ENCODE results near the gene FOXP1. TPM values are rescaled to one million over a fixed set of nuclear protein-coding genes. Genes with fewer than 3 reads are reported as not detected.

FOXP1 gene
- total RNA-seq, 4 donors from 2014 or later: 49.8 to 157 (median 71.9) TPM

DNA sequence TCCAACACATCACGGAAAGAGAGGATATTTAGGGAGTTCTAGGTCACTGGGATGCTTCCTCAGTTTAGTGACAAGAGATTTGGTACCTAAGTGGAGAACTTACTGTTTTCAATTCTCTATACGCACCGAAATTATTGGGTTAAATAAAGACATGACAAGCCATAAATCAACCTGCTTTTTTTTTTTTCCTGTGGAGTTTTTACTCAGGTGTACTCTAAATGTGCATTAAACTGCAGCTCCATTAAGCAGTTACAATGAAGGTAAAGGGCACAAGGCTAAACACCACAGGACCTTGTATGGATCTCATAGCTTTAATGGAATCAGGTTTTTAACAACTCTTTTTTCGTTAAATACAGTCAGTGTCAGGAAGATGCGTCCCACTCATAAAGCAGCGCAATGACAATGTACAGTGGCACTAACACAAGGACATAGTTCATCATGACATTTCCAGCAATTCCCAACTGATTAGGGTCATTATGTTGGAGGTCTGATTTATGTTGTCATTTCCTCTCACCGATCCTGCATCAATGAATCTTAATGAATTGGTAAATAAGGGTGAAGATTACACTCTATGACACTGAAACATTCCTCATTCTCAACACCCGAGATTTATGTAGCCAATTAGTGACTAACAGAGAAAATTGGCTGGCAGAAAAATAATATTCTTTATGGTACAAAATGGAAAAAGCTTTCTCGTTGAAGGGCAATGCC lies 355.2 kb downstream of the FOXP1 start:
- H3K9me3 ChIP-seq: no peaks in the 10 kb centered on the region
- H3K36me3 ChIP-seq: no peaks in the 10 kb centered on the region
- H3K27me3 ChIP-seq: no peaks in the 10 kb centered on the region
- no peak overlapping the region for H3K4me3 ChIP-seq
- H3K4me1 ChIP-seq: peaks cover 13% of the 10 kb centered on the region
- no peak overlapping the region for H3K27ac ChIP-seq
- TF ChIP-seq EP300 (IDR thresholded peaks at IDR 0.05) (no peak), POLR2A (IDR thresholded peaks at IDR 0.05) (no peak), POLR2AphosphoS5 (IDR thresholded peaks at IDR 0.05) (no peak), CTCF (IDR thresholded peaks at IDR 0.05) (no peak)
- no peak for DNase-seq (ENCODE audit: low spot score in 2 of 2)
- WGBS: 78% methylated on average over 9 of the region's 9 CpGs

- no peak for DNase-seq (ENCODE audit: low spot score in 2 of 2)
- H3K36me3 ChIP-seq: no peaks in the 10 kb centered on the region
- no peaks in the 10 kb centered on the region for H3K27me3 ChIP-seq
- TF ChIP-seq POLR2AphosphoS5 (IDR thresholded peaks at IDR 0.05) (no peak), CTCF (IDR thresholded peaks at IDR 0.05) (no peak), EP300 (IDR thresholded peaks at IDR 0.05) (no peak), POLR2A (IDR thresholded peaks at IDR 0.05) (no peak)
- WGBS: 82% methylated on average over 6 of the region's 6 CpGs
- peak overlapping the region; percentile 7 for H3K4me3 ChIP-seq
- peaks cover 13% of the 10 kb centered on the region for H3K4me1 ChIP-seq
- H3K9me3 ChIP-seq: no peaks in the 10 kb centered on the region
- no peak overlapping the region for H3K27ac ChIP-seq
Measured at GRCh38 chr3:71227270-71227661, 356.3 kb downstream of the FOXP1 start.

GRCh38 chr3:71226565-71227269 lies 356.8 kb downstream of the FOXP1 start:
- Histone ChIP-seq H3K36me3 (no peaks in the 10 kb centered on the region), H3K4me3 (peak overlapping the region; percentile 7), H3K27ac (no peak overlapping the region), H3K4me1 (peaks cover 13% of the 10 kb centered on the region), H3K27me3 (no peaks in the 10 kb centered on the region), H3K9me3 (no peaks in the 10 kb centered on the region)
- WGBS: 87% methylated on average over 21 of the region's 21 CpGs
- no peak for DNase-seq (ENCODE audit: low spot score in 2 of 2)
- TF ChIP-seq POLR2A (IDR thresholded peaks at IDR 0.05): no peak
- no peak for TF ChIP-seq POLR2AphosphoS5 (IDR thresholded peaks at IDR 0.05)
- TF ChIP-seq EP300 (IDR thresholded peaks at IDR 0.05): no peak
- TF ChIP-seq CTCF (IDR thresholded peaks at IDR 0.05): no peak

DNA sequence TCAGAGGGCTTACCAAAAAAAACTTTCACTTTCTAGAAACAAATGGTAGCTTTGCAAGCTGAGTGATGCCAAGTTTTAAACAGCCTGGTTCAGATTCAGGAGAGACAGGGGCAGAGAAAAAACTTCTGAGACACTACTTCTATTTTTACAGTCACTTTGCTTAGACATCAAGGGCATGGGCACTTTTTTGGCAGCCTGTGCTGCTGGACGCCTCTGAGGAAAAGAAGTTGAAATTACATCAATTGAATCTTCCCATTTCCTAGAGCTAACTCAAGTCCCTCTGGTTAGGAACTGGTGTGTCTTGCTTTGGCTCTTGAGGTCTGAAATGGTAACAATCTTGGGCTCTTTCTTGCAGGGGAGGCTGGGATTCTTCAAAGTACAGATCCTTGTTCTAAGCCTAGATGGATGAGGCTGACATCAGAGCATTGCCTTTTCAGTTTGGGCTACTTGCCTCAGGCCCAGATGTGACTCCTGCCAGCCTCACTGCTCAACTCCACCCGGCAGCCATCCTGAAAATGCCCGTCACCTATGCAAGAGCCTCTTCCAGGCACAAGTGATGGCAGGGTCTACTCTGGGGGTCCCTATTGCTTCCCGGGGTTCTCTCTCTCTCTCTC lies 357.5 kb downstream of the FOXP1 start:
- TF ChIP-seq POLR2AphosphoS5 (IDR thresholded peaks at IDR 0.05): no peak
- TF ChIP-seq EP300 (IDR thresholded peaks at IDR 0.05): no peak
- no peak for TF ChIP-seq POLR2A (IDR thresholded peaks at IDR 0.05)
- no peak for TF ChIP-seq CTCF (IDR thresholded peaks at IDR 0.05)
- WGBS: 75% methylated on average over 4 of the region's 4 CpGs
- H3K27me3 ChIP-seq: no peaks in the 10 kb centered on the region
- H3K4me3 ChIP-seq: peak overlapping the region; percentile 7
- H3K36me3 ChIP-seq: no peaks in the 10 kb centered on the region
- H3K9me3 ChIP-seq: no peaks in the 10 kb centered on the region
- H3K4me1 ChIP-seq: peaks cover 13% of the 10 kb centered on the region
- DNase-seq (ENCODE audit: low spot score in 2 of 2): no peak
- no peak overlapping the region for H3K27ac ChIP-seq
